Neural cell (in vitro differentiated cells): ENCODE data around the gene GOLGA6L25.
"Not testable (repeated sequence)": the region's sequence is repeated elsewhere in the genome, so short reads cannot be mapped to it uniquely, and the experiment has no call there.

Source experiments
- EZH2 ChIP-seq: fragments of 200-600, 300-800 bp; shearing (Covaris generic), sonication (generic); IDR thresholded peaks from 2 replicates; pipeline ENCODE4 v1.6.1; 2014; ENCODE audit warnings: antibody characterized with exemption, low read length, borderline replicate concordance, mild to moderate bottlenecking; ENCODE audit not compliant: insufficient read depth, poor library complexity, severe bottlenecking
- TF ChIP-seq, protein P1 (sequence below): fragments of 450-650 bp; IDR thresholded peaks from 2 replicates; pipeline ENCODE4 v1.5.1; 2014; ENCODE audit warnings: antibody characterized with exemption, mild to moderate bottlenecking, moderate library complexity; ENCODE audit not compliant: poor library complexity, severe bottlenecking
- TF ChIP-seq, protein P2 (sequence below): IDR thresholded peaks from 2 replicates; pipeline ENCODE4 v1.6.1; 2012; ENCODE audit warnings: borderline replicate concordance

DNA sequence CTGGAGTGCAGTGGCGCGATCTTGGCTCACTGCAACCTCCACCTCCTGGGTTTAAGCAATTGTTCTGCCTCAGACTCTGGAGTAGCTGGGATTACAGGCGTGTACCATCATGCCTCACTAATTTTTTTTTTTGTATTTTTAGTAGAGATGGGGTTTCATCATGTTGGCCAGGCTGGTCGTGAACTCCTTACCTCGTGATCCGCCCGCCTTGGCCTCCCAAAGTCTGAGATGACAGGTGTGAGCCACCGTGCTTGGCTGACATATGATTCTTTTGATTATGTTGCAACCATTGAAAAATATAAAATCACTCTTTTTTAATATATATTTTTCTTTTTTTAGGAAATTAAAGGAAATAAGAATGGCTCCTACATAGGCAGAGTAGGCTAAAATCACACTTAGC, 44.8 kb downstream of the GOLGA6L25 start:
- TF ChIP-seq, protein P1, sequence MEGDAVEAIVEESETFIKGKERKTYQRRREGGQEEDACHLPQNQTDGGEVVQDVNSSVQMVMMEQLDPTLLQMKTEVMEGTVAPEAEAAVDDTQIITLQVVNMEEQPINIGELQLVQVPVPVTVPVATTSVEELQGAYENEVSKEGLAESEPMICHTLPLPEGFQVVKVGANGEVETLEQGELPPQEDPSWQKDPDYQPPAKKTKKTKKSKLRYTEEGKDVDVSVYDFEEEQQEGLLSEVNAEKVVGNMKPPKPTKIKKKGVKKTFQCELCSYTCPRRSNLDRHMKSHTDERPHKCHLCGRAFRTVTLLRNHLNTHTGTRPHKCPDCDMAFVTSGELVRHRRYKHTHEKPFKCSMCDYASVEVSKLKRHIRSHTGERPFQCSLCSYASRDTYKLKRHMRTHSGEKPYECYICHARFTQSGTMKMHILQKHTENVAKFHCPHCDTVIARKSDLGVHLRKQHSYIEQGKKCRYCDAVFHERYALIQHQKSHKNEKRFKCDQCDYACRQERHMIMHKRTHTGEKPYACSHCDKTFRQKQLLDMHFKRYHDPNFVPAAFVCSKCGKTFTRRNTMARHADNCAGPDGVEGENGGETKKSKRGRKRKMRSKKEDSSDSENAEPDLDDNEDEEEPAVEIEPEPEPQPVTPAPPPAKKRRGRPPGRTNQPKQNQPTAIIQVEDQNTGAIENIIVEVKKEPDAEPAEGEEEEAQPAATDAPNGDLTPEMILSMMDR, result not testable (repeated sequence)
- TF ChIP-seq, protein P2, sequence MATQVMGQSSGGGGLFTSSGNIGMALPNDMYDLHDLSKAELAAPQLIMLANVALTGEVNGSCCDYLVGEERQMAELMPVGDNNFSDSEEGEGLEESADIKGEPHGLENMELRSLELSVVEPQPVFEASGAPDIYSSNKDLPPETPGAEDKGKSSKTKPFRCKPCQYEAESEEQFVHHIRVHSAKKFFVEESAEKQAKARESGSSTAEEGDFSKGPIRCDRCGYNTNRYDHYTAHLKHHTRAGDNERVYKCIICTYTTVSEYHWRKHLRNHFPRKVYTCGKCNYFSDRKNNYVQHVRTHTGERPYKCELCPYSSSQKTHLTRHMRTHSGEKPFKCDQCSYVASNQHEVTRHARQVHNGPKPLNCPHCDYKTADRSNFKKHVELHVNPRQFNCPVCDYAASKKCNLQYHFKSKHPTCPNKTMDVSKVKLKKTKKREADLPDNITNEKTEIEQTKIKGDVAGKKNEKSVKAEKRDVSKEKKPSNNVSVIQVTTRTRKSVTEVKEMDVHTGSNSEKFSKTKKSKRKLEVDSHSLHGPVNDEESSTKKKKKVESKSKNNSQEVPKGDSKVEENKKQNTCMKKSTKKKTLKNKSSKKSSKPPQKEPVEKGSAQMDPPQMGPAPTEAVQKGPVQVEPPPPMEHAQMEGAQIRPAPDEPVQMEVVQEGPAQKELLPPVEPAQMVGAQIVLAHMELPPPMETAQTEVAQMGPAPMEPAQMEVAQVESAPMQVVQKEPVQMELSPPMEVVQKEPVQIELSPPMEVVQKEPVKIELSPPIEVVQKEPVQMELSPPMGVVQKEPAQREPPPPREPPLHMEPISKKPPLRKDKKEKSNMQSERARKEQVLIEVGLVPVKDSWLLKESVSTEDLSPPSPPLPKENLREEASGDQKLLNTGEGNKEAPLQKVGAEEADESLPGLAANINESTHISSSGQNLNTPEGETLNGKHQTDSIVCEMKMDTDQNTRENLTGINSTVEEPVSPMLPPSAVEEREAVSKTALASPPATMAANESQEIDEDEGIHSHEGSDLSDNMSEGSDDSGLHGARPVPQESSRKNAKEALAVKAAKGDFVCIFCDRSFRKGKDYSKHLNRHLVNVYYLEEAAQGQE, result not testable (repeated sequence)
- not testable (repeated sequence) for TF ChIP-seq EZH2
